ENCODE results near the gene GRAMD1C.

The GRAMD1C gene

DNA sequence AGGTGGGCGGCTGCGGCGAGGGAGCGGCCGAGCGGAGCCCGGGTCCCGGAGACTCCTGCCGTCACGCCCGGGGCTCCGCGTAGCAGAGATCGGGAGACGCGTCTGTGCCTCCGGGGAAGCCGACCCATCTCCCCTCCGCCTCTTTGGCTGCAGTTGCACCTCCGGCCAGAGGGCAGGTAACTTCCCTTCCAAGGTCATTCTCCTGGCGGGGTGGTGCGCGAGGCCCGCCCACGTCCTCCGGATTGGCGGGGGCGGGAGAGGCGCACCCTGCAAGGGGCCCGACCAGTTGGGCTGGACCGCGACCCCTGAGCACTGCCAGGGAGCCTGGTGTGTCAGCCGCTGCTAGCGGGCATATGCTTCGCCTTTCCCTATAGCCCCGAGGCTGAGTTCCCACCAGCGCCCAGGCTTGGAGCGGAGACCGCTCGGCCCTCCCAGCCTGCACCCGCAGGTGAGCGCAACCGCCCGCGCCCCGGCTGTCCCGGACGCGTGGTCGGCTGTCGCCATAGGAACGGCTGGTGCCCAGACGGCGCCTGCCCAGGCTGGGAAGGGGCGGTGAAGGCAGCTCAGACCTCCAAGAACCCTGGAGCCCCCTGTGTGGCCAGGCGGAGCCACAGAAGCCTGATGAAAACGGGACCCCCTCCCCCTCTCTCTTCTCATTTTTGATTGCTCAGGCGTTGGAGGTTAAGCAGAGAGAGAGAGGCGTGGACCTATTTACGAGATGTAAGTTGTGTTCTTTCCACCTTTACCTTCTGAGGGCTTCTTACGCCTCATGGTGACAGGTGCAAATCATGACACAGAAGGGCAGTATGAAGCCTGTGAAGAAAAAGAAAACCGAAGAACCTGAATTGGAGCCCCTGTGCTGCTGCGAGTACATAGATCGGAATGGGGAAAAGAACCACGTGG lies 109.7 kb downstream of the GRAMD1C start:
- no peak for DNase-seq (ENCODE audit: low read depth, low spot score)

DNA sequence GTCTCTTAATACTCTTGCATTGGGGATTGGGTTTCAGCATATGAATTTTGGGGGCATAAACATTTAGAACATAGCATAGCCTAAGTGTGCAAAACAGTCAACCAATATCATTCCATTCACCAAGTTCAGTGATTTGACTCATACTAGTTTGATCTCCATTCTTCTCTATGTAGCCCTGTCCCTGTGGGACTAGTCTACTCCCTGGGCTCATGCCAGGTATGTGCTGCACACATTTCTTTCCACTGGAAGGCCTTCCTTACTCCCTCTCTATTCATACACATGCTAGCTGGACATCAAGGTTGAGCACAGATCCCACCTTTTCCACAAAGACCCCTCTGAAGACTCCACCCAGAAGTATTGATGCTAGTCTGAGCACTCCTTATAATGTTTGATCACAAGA lies 114.3 kb downstream of the GRAMD1C start:
- DNase-seq (ENCODE audit: low read depth, low spot score), result no peak

DNA sequence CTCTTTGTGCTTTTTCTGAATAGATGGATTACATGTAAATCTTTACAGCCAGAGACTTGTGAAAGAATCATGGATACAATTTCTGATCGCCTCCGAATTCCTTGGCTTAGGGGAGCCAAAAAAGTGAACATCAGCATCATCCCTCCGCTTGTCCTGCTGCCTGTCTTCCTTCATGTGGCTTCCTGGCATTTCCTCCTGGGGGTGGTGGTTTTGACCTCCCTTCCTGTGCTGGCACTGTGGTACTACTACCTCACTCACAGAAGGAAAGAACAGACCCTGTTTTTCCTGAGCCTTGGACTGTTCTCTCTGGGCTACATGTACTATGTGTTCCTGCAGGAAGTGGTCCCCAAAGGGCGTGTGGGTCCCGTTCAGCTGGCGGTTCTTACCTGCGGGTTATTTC lies 115.1 kb downstream of the GRAMD1C start:
- no peak for DNase-seq (ENCODE audit: low read depth, low spot score)

DNA sequence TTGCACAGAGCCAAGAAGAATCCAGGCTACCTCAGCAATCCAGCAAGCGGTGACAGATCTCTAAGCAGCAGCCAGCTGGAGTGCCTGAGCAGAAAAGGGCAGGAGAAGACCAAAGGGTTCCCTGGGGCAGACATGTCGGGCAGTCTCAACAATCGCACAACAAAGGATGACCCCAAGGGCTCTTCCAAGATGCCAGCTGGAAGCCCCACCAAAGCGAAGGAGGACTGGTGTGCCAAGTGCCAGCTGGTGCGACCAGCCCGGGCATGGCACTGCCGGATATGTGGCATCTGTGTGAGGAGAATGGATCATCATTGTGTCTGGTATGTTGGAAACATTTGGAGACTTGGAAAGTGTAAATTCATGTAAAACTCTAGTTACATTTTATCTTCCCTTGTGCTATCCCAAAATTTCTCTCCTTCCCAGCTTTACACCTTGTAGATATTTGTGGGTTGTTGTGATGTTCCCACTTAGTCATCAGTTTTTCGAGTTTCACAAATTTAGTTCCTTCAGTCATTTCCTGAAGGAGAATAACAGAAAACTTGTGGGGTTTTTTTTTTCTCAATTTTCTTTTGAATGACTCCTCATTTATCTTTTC lies 115.6 kb downstream of the GRAMD1C start:
- no peak for DNase-seq (ENCODE audit: low read depth, low spot score)

DNA sequence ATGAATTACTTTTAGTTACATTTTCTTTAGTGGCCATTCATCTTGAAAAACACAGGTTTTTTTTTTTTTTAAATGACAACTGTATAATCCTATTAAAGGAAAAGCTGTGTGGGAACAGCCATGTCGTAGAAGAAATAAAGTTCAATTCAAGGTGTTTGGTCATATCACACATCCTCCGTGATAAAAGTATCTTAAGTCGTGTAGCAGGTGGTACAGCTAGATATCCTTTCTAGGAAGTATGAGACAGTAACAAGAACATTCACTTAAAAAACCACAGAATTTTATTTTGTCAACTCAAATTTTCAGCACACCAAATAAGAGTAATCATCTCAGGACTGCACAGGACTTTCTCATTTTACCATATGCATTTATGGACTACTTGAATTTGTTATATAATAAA lies 125.3 kb downstream of the GRAMD1C start:
- DNase-seq (ENCODE audit: low read depth, low spot score), result no peak

DNA sequence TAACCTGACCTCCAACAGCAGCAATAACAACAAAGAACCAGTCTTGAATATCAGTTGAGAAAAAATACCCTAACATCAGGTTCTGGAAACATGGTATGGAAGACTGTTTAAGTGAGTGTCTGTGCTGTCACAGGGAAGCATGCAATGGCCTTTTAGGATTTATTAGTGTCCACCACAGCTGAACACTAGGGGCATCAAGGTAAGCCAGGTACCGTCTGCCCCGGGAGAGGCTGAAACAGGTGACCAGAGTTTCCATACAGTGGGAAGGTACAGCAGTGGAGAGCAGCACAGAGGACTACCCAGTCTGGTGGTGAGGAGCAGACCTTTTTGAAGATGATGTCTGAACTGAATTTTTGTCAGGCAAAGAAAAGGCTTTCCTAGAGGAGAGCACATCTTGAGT lies 127.6 kb downstream of the GRAMD1C start:
- no peak for DNase-seq (ENCODE audit: low read depth, low spot score)

DNA sequence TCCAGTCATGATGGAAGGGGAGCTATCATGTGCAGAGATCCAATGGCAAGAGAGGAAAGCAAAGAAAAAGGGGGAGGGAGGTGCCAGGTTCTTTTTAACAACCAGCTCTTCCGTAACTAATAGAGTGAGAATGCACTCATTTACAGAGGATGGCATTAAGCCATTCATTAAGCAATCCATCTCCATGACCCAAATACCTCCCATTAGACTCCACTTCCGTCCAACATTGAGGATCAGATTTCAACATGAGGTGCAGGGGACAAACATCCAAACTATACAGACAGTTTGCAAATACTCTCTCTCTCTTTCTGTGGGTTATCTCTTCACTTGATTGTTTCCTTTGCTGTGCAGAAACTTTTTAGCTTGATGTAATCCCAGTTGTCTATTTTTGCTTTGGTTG lies 130.4 kb downstream of the GRAMD1C start:
- no peak for DNase-seq (ENCODE audit: low read depth, low spot score)

DNA sequence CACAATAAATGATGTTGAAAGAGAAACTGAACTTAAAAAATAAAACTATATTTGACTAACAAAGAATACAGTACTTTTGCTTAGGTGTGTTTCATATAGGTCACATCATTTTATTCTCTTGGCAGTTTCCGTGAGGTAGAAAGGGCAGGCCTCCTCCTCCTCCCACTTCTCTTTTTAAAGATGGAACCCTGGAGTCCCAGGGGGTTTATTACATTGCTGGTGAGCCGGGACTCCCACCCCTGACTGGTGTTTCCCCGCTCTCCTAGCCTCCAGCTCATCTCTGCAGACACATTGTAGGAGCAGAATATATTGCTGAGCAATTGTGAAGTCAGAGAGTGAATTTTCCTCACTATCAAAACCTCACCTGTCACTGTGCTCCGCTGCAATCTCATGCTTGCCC lies 139.2 kb downstream of the GRAMD1C start:
- DNase-seq (ENCODE audit: low read depth, low spot score), result no peak

DNA sequence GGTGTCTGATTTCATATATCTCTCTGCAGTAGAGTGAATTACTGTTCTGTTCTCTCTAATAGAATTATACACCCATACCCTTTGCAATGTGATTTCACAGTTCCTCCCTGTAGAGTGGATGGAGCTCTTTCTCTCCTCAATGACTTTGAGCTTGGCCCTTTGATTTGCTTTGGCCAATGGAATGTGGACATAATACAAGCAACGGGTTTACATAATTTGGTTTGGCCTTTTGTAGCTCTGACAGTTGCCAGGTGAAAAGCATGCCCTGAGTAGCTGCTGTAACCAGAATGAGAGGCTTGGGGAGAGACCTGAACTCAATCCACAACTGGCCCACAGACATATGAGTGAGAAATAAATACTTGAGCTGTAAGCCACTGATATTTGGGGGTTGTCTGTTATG lies 141.3 kb downstream of the GRAMD1C start:
- DNase-seq (ENCODE audit: low read depth, low spot score), result no peak

DNA sequence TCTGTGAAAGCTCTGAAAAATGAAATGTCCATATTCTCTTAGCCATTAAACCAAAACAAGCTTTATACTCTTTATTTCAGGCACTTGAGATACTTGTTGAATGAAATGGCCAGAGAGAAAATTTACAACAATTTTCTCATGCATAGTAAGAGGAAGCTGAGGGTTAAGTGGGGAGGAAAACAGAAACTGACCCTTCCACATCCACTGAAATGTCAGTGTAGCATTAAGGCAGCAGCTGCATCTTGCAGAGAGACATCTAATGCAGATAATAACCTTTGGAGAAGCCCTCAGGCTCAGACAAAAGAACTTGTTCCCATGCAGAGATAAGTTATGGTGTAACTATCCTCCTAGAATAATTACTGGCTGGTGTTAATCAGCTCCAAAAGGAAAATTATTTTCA lies 143.2 kb downstream of the GRAMD1C start:
- no peak for DNase-seq (ENCODE audit: low read depth, low spot score)

DNA sequence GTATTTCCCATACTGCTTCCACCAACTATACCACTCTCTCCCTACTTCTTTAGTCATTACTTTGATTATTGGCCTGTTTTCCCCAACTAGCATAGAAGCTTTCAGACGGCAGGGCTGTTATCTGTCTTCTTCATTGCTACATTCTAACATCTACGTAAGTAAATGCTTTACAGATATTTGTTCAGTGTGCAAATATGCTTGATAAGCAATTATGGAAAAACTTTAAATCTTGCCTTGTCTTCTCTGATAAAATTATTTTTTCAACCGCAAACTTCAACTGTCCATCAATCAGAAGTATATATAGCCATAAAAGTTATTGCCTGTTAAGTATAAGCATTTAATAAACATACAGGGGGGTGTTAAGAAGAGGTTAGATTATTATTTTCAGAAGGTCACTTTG lies 145.0 kb downstream of the GRAMD1C start:
- no peak for DNase-seq (ENCODE audit: low read depth, low spot score)

DNA sequence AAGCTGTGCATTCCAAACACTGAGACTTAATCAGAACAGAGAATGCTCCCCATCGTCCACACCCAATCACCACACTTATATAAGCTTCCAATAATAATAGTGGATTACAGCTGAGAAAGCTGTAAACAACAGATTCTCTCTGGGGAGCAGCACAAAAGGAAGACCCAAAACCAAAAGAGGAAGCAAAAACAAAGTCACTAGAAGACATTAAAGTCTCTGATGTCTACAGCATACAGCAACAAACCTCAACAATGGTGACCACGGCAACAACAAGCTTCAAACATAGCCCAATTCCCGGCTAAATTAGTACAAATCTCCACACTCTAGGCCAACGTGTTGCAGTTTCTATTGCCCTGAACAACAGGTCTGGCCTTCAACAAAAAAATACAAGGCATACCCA lies 147.0 kb downstream of the GRAMD1C start:
- no peak for DNase-seq (ENCODE audit: low read depth, low spot score)
